SK-N-SH (cell line): ENCODE data around the gene TMEM63C.

Experiments
- FOSL2 ChIP-seq: IDR thresholded peaks from 2 replicates; pipeline ENCODE4 v1.4.0; 2012; ENCODE audit warnings: low read depth, mild to moderate bottlenecking, moderate library complexity, borderline replicate concordance
- GABPA ChIP-seq: IDR thresholded peaks from 2 replicates; pipeline ENCODE4 v1.4.0; 2012; ENCODE audit warnings: low read depth, mild to moderate bottlenecking
- MAX ChIP-seq: IDR thresholded peaks from 2 replicates; pipeline ENCODE4 v1.4.0; 2012; ENCODE audit warnings: low read depth
- MXI1 ChIP-seq: IDR thresholded peaks from 2 replicates; pipeline ENCODE4 v1.6.1; 2012; ENCODE audit warnings: mild to moderate bottlenecking, low read depth, low read length, improper control_type of control experiment
- POLR2AphosphoS5 ChIP-seq: IDR thresholded peaks from 2 replicates; pipeline ENCODE4 v1.6.1; 2012; ENCODE audit warnings: low read depth, low read length
- TCF12 ChIP-seq: IDR thresholded peaks from 2 replicates; pipeline ENCODE4 v1.4.0; 2012
- ZBTB33 ChIP-seq: IDR thresholded peaks from 2 replicates; pipeline ENCODE4 v1.4.0; 2012; ENCODE audit warnings: low read depth, borderline replicate concordance
- TF ChIP-seq, protein P1 (sequence below): fragments of 200-600 bp; sonication (generic); IDR thresholded peaks from 2 replicates; pipeline ENCODE4 v1.6.1; 2017; ENCODE audit warnings: antibody characterized with exemption, mild to moderate bottlenecking, moderate library complexity

GRCh38 chr14:77243853-77244252 is 62.3 kb downstream of the TMEM63C start:
- TF ChIP-seq MXI1 (no peak), MAX (no peak), ZBTB33 (no peak), GABPA (no peak), FOSL2 (no peak), TCF12 (no peak), POLR2AphosphoS5 (no peak)
- TF ChIP-seq, protein P1, sequence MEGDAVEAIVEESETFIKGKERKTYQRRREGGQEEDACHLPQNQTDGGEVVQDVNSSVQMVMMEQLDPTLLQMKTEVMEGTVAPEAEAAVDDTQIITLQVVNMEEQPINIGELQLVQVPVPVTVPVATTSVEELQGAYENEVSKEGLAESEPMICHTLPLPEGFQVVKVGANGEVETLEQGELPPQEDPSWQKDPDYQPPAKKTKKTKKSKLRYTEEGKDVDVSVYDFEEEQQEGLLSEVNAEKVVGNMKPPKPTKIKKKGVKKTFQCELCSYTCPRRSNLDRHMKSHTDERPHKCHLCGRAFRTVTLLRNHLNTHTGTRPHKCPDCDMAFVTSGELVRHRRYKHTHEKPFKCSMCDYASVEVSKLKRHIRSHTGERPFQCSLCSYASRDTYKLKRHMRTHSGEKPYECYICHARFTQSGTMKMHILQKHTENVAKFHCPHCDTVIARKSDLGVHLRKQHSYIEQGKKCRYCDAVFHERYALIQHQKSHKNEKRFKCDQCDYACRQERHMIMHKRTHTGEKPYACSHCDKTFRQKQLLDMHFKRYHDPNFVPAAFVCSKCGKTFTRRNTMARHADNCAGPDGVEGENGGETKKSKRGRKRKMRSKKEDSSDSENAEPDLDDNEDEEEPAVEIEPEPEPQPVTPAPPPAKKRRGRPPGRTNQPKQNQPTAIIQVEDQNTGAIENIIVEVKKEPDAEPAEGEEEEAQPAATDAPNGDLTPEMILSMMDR = no peak
